ENCODE data around the gene MTERF1. TPM values are rescaled to one million over a fixed set of nuclear protein-coding genes. Genes with fewer than 3 reads are reported as not detected.
A peak's percentile ranks its signal among the peaks of the same experiment; 100 is the strongest.
"Not testable (repeated sequence)": the region's sequence is repeated elsewhere in the genome, so short reads cannot be mapped to it uniquely, and the experiment has no call there.

Gene MTERF1
- total RNA-seq, 1 donor from 2014 or later, result 19.5 TPM

DNA sequence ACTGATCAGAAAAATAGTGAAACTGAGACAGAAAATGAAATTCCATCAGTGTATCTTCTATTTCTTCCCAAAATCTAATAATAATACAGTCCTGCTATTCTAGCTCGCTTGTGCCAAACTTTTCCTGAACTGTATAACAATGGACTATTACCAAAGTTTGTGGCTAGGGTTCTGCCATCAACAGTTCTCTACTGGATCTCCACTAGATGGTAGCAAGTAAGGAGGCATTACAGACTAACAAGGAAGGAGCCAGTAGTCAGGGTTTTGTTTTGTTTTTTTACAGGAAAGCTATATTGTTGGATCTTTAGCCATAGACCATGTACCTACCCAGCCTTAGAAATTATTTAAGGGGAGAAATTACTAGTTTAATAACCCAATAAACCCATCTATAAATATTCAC is 10.8 kb downstream of the MTERF1 start:
- Mint-ChIP-seq H3K27me3 (no peaks in the 10 kb centered on the region), H3K27ac (no peak overlapping the region), H3K36me3 (ENCODE audit: insufficient read depth) (peaks cover 11% of the 10 kb centered on the region), H3K9me3 (ENCODE audit: low read depth) (no peaks in the 10 kb centered on the region), H3K4me3 (ENCODE audit: low read depth) (no peak overlapping the region), H3K4me1 (ENCODE audit: low read depth) (no peaks in the 10 kb centered on the region)
- TF ChIP-seq, protein P1, sequence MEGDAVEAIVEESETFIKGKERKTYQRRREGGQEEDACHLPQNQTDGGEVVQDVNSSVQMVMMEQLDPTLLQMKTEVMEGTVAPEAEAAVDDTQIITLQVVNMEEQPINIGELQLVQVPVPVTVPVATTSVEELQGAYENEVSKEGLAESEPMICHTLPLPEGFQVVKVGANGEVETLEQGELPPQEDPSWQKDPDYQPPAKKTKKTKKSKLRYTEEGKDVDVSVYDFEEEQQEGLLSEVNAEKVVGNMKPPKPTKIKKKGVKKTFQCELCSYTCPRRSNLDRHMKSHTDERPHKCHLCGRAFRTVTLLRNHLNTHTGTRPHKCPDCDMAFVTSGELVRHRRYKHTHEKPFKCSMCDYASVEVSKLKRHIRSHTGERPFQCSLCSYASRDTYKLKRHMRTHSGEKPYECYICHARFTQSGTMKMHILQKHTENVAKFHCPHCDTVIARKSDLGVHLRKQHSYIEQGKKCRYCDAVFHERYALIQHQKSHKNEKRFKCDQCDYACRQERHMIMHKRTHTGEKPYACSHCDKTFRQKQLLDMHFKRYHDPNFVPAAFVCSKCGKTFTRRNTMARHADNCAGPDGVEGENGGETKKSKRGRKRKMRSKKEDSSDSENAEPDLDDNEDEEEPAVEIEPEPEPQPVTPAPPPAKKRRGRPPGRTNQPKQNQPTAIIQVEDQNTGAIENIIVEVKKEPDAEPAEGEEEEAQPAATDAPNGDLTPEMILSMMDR (IDR thresholded peaks at IDR 0.05; ENCODE audit: unreplicated experiment), result no peak
- DNase-seq (ENCODE audit: low spot score, unreplicated experiment), result no peak

DNA sequence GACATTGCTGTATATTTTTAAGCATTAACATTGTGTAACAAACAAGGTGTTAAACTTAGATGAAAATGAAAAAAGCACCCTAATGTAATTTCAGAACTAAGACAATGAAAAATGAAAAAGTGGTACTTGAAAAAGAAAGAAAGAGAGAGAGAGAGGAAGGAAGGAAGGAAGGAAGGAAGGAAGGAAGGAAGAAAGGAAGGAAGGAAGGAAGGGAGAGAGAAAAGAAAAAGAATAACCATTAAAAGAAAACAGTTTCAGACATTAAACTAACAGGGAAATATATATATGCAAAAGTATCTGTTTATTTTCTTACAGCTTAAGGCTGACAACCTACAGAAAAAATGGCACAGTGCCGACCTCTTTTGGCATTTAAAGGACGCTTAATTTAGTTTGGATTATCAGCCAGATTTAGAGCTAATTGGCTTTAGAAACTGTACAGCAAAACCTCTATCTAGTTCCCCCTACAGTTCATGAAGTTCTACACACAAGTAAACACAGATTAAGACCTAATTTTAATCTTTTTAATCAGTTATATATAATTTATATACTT is 13.8 kb downstream of the MTERF1 start:
- Mint-ChIP-seq H3K27me3 (no peaks in the 10 kb centered on the region), H3K4me1 (ENCODE audit: low read depth) (no peaks in the 10 kb centered on the region), H3K9me3 (ENCODE audit: low read depth) (no peaks in the 10 kb centered on the region), H3K4me3 (ENCODE audit: low read depth) (no peak overlapping the region), H3K27ac (no peak overlapping the region), H3K36me3 (ENCODE audit: insufficient read depth) (peaks cover 10% of the 10 kb centered on the region)
- TF ChIP-seq, protein P1 (IDR thresholded peaks at IDR 0.05; ENCODE audit: unreplicated experiment), result no peak
- DNase-seq (ENCODE audit: low spot score, unreplicated experiment), result no peak

DNA sequence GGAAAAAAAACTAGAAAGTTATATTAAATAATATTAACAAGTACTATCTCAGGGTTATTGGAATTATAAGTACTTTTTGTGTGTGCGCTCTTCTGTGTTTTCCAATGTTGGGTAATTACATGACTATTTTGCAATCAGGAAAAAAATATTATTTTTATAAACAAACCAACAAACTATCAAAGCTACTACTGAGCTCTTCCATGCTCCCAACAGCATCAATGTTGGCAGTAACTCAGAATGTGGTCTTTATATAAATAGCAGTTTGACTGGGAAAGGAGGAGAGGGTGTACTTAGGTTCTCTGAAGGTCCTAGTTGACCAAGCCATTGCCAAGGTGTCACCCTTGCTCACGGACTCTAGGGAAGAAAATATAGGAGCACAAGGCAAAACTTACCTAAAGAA is 15.0 kb downstream of the MTERF1 start:
- Mint-ChIP-seq H3K36me3 (ENCODE audit: insufficient read depth) (peaks cover 6% of the 10 kb centered on the region), H3K27ac (no peak overlapping the region), H3K4me3 (ENCODE audit: low read depth) (no peak overlapping the region), H3K4me1 (ENCODE audit: low read depth) (no peaks in the 10 kb centered on the region), H3K9me3 (ENCODE audit: low read depth) (no peaks in the 10 kb centered on the region), H3K27me3 (no peaks in the 10 kb centered on the region)
- DNase-seq (ENCODE audit: low spot score, unreplicated experiment), result no peak
- TF ChIP-seq, protein P1 (IDR thresholded peaks at IDR 0.05; ENCODE audit: unreplicated experiment), result no peak

DNA sequence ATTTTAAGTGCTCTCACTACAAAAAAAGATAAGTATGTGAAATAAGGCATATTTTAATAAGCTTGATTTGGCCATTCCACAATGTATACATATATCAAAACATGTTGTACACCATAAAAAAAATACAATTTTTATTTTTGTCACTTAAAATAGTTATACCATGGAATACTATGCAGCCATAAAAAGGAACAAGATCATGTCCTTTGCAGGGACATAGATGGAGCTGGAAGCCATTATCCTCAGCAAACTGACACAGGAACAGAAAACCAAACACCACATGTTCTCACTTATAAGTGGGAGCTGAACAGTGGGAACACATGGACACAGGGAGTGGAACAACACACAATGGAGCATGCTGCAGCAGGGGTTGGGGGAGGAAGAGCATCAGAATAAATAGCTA is 15.9 kb downstream of the MTERF1 start:
- not testable (repeated sequence) for H3K36me3 Mint-ChIP-seq (ENCODE audit: insufficient read depth); DNase-seq (ENCODE audit: low spot score, unreplicated experiment); H3K27me3 Mint-ChIP-seq; H3K4me3 Mint-ChIP-seq (ENCODE audit: low read depth); H3K4me1 Mint-ChIP-seq (ENCODE audit: low read depth); H3K9me3 Mint-ChIP-seq (ENCODE audit: low read depth)
- H3K27ac Mint-ChIP-seq, result peak overlapping the region; percentile 58

DNA sequence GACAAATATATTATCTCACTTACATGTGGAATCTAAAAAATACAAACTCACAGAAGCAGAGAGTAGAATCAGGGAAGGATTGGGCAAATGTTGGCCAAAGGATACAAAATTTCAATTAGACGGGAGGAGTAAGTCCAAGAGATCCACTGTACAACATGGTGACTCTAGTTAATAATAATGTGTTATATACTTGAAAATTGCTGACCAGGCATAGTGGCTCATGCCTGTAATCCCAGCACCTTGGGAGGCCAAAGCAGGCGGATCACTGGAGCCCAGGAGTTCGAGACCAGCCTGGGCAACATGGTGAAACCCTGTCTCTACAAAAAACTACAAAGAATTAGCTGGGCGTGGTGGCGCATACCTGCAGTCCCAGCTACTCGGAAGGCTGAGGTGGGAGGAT is 16.4 kb downstream of the MTERF1 start:
- TF ChIP-seq, protein P1 (IDR thresholded peaks at IDR 0.05; ENCODE audit: unreplicated experiment), result no peak
- Mint-ChIP-seq H3K27me3 (no peaks in the 10 kb centered on the region), H3K36me3 (ENCODE audit: insufficient read depth) (peaks cover 6% of the 10 kb centered on the region), H3K9me3 (ENCODE audit: low read depth) (no peaks in the 10 kb centered on the region), H3K27ac (no peak overlapping the region), H3K4me3 (ENCODE audit: low read depth) (no peak overlapping the region), H3K4me1 (ENCODE audit: low read depth) (no peaks in the 10 kb centered on the region)
- DNase-seq (ENCODE audit: low spot score, unreplicated experiment), result no peak

DNA sequence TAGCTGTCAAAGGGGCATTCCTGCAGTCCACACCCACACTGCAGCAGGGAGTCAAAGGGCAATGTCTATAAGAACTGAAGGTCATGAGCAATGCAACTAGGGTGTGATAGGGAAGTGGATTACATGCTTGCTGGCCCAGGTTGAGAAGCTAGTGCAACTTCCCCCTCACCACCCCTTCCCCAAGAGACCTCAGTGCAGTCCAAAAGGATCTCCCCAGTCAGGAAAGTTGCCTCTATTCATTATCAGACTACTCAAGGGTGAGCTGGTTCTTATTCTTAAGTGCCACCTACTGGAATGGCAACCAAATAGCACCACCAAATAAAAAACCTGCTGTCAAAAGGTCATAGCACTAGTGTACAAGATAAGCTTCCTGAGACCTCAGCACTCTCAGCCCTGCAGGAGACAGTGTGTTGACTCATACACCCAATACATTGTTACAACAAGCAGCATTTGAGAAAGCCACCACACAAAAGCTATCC is 28.2 kb downstream of the MTERF1 start:
- TF ChIP-seq, protein P1 (IDR thresholded peaks at IDR 0.05; ENCODE audit: unreplicated experiment), result peak; percentile 31
- peaks cover 46% of the 10 kb centered on the region for H3K9me3 Mint-ChIP-seq (ENCODE audit: low read depth)
- H3K27me3 Mint-ChIP-seq, result no peaks in the 10 kb centered on the region
- no peak for DNase-seq (ENCODE audit: low spot score, unreplicated experiment)
- H3K4me1 Mint-ChIP-seq (ENCODE audit: low read depth), result peaks cover 6% of the 10 kb centered on the region
- peaks cover 12% of the 10 kb centered on the region for H3K36me3 Mint-ChIP-seq (ENCODE audit: insufficient read depth)
- H3K27ac Mint-ChIP-seq, result no peak overlapping the region
- no peak overlapping the region for H3K4me3 Mint-ChIP-seq (ENCODE audit: low read depth)

Data from progenitor cell of endocrine pancreas (in vitro differentiated cells).